DMS 273 (cell line): ENCODE measurements around the gene MAPKAP1.
"Not testable (repeated sequence)": the region's sequence is repeated elsewhere in the genome, so short reads cannot be mapped to it uniquely, and the experiment has no call there.

Experiments used
- DNase-seq: peaks from one replicate; lab custom pipeline; 2025; ENCODE audit not compliant: unreplicated experiment; lab: John Stamatoyannopoulos, UW

MAPKAP1 gene

GRCh38 chr9:125571824-125572223 is 135.2 kb downstream of the MAPKAP1 start:
- DNase-seq, result not testable (repeated sequence)

- DNase-seq, result no peak
Measured at GRCh38 chr9:125570246-125570645, 136.8 kb downstream of the MAPKAP1 start.

GRCh38 chr9:125568621-125569020 is 138.4 kb downstream of the MAPKAP1 start:
- no peak for DNase-seq

- not testable (repeated sequence) for DNase-seq
Measured at GRCh38 chr9:125566051-125566450, 141.0 kb downstream of the MAPKAP1 start.

- no peak for DNase-seq
Measured at GRCh38 chr9:125565126-125565525, 141.9 kb downstream of the MAPKAP1 start.

- DNase-seq, result no peak
Measured at GRCh38 chr9:125564631-125565030, 142.4 kb downstream of the MAPKAP1 start.

GRCh38 chr9:125561509-125562148 is 145.4 kb downstream of the MAPKAP1 start:
- no peak for DNase-seq

GRCh38 chr9:125559894-125560293 is 147.1 kb downstream of the MAPKAP1 start:
- DNase-seq, result no peak

- DNase-seq, result no peak
Measured at GRCh38 chr9:125559194-125559593, 147.8 kb downstream of the MAPKAP1 start.

GRCh38 chr9:125558453-125559092 is 148.4 kb downstream of the MAPKAP1 start:
- peak; percentile 77 for DNase-seq

GRCh38 chr9:125556046-125556721 is 150.8 kb downstream of the MAPKAP1 start:
- DNase-seq, result no peak

- no peak for DNase-seq
Measured at GRCh38 chr9:125554726-125555125, 152.3 kb downstream of the MAPKAP1 start.

- DNase-seq, result no peak
Measured at GRCh38 chr9:125551781-125552180, 155.2 kb downstream of the MAPKAP1 start.

- no peak for DNase-seq
Measured at GRCh38 chr9:125549891-125550885, 156.8 kb downstream of the MAPKAP1 start.

GRCh38 chr9:125549465-125549871 is 157.5 kb downstream of the MAPKAP1 start:
- DNase-seq, result peak; percentile 13

- DNase-seq, result no peak
Measured at GRCh38 chr9:125549039-125549438, 158.0 kb downstream of the MAPKAP1 start.

GRCh38 chr9:125548141-125548540 is 158.9 kb downstream of the MAPKAP1 start:
- no peak for DNase-seq

GRCh38 chr9:125547368-125547767 is 159.6 kb downstream of the MAPKAP1 start:
- no peak for DNase-seq

- no peak for DNase-seq
Measured at GRCh38 chr9:125545845-125546244, 161.2 kb downstream of the MAPKAP1 start.

GRCh38 chr9:125544988-125545651 is 161.9 kb downstream of the MAPKAP1 start:
- DNase-seq, result peak; percentile 53
